Inferior parietal cortex (tissue), 1 donor: ENCODE data around the gene TXNL1.
"Not testable (repeated sequence)": the region's sequence is repeated elsewhere in the genome, so short reads cannot be mapped to it uniquely, and the experiment has no call there.

Experiments
- DNase-seq: peaks from one replicate; pipeline ENCODE4 v3.0.0-alpha.2; 2016; ENCODE audit errors: extremely low spot score

The TXNL1 gene

DNA sequence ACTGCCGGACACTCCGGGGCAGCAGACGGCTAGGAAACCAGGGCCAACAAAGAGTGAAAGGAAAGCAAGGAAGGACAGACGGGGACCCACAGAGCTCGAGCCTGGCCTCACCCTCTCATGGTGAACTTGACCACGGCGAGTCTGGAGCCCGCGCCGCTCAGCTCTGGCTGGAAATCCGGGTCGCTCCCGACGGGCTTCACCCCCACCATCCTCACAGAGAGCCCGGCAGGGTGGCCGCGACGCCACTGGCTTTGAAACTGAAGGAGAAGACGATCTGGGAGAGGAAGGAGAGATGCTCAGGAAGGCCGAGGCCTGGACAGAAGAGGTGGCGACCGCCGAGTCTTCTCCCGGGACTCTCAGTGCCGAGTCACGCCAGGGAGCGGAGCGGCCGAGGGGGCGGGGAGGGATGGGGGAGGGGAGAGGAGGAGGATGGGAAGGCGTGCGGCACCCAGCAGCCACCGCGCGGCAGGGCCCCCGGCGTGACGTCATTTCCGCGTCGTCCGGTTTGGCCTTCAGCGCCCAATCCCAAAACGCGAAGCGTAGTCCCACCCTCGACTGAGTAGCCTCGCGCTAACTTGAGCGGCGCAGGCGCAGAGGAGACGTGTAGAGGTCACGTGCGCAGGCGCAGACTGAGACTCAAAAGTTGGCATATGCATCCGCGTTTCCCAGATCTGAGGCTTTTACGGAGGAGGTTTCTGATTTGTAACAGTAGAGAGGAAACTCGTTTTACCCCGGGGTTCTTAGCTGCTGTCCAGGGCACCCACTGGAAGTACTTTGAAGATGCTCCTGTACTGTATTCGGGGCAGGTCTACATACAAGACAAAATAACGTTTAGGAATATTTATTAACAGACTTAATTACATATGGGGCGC is at the start of gene TXNL1:
Gene TXNL1, minus strand, starts transcription at position 361 of the 872 bp plus-strand sequence. Its CDS starts 152 bp downstream, at position 209.
- DNase-seq, result peak; percentile 99

DNA sequence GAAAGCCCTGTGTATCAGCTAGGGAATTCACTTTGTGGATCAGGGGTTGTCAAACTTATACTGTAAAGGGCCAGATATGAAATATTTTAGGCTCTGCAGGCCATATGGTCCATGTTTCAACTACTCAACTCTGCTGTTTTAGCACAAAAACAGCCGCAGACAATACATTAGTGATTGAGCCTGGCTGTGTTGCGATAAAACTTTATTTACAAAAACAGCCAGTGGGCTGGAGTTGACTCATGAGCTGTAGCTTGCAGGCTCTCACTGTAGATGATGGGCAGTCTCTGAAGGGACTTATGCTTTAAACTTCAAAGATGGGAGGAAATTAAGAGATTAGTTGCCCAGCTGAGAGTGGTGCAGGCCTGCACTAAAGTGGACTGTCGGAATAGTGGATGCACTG is 45.9 kb upstream of the TXNL1 start:
- DNase-seq, result no peak

DNA sequence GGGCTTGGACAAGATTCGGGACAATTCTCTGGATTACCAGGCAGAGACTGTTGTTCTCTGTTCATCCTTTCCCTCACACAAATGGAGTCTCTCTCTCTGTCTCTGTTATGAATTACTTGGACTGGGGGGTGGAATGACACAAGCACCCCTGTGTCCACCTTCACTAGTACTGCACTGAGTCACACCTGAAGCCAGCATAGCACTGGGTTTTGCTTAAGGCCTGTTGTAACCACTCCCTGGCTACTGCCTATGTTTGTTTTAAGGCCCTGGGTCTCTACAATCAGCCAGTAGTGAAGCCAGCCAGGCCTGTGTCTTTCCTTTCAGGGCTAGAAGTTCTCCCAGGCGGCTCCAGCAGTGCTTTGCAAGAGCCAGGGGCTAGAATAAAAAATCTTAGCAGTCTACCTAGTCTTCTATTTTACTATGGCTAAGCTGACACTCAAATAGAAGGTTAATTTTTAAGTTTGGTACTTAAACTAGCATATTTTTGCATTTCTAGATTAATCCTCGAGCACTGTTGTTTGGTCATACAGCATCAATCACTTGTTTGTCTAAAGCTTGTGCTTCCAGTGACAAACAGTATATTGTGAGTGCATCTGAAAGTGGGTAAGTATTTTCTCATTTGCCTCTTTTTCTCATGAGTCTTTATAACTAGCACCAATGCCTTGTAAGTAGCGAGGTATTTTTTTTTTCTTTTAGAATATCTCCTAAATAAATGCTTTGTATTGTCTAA is 40.6 kb upstream of the TXNL1 start:
- peak; percentile 33 for DNase-seq

DNA sequence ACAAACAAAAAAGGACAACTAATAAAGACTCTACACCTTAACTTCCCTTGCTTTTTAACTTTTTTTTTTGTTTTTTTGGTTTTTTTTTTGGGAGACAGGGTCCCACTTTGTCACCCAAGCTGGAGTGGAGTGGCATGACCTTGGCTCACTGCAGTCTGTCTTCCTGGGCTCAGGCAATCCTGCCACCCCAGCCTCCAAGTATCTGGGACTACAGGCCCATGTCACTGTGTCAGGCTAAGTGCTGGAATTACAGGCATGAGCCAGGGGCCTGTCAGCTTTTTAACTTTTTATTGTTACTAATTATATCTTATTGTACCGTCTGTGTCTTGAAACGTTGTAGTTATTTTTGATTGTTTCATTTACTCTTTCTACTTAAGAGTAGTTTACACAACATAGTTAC is 38.2 kb upstream of the TXNL1 start:
- no peak for DNase-seq

DNA sequence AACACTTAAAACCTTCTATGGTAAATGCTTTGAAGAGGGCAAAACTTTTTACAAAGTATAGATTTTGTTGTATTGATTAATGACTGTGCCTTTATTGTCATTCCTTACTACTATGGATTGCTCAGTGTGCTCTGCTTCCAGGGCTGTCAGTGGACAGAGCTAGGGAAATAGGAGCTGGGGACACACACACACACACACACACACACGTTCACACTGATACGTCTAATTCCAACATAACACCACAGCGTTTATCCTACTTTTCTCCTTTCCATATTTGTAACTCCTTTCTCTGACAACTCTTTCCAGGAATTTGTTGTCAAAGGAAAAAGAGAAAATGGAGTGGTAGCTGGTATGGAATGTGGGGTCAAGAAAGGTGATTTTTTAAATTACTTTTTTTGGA is 34.6 kb upstream of the TXNL1 start:
- DNase-seq, result no peak

DNA sequence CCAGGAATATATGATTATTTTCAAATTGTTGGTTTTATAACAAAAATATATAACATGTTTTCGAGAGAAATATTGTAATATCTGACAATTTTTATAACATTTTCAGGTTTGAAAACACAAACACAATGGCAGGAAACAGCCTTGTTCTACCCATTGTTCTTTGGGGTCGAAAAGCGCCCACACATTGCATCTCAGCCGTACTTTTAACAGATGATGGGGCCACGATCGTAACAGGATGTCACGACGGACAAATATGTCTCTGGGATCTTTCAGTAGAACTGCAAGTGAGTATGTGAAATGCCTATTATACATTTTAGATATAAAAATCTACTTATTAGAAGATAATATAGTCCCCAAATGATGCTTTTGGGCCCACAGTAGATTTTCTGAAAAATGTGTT is 34.0 kb upstream of the TXNL1 start:
- no peak for DNase-seq

DNA sequence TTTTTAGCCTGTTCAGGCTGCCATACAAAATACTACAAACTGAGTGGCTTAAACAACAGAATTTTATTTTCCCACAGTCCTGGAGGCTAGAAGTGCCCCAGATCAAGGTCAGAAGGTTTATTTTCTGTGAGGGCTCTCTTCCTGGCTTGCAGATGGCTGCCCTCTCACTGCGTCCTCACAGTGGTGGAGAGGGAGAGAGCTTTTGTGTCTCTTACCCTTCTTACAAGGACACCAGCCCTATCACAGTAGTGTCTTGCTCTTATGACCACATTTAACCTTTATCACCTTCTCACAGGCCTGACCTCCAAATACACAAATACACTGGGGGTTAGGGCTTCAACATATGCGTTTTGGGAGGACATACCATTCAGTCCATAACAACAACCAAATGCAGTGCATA is 24.5 kb upstream of the TXNL1 start:
- DNase-seq, result no peak

DNA sequence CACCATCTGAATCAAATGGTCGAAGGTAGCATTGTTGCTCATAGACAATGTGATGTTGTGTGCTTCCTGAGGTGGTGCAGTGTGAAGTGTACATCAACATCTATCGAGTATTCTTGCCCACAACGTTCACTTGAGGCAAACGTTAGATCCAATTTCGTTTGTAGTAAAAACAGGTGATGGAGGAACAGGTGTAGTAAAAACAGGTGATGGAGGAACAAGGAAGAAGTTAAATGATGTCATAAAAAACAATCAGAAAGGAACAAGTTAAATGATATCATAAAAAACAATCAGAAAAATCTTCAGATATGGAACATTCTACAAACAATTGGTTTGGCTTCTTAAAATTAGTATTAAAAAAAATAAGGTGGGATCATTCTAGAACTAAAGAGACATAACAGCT is 24.1 kb upstream of the TXNL1 start:
- DNase-seq, result no peak

DNA sequence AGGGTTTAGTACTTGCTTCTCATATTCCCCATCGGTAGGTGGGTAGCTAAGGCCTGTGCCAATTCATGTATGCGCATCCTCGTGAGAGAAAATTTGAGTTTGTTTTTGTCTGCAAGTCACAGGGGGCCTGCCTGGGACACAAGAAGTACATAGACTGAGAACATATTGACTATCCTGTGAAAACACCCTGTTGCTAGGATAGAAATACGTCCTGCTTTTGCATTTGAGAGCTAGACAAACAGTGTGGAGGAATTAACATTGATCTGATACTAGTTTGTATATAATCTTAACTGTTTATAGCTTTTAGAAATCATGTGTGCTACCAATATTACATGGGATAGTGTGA is 23.6 kb upstream of the TXNL1 start:
- no peak for DNase-seq

DNA sequence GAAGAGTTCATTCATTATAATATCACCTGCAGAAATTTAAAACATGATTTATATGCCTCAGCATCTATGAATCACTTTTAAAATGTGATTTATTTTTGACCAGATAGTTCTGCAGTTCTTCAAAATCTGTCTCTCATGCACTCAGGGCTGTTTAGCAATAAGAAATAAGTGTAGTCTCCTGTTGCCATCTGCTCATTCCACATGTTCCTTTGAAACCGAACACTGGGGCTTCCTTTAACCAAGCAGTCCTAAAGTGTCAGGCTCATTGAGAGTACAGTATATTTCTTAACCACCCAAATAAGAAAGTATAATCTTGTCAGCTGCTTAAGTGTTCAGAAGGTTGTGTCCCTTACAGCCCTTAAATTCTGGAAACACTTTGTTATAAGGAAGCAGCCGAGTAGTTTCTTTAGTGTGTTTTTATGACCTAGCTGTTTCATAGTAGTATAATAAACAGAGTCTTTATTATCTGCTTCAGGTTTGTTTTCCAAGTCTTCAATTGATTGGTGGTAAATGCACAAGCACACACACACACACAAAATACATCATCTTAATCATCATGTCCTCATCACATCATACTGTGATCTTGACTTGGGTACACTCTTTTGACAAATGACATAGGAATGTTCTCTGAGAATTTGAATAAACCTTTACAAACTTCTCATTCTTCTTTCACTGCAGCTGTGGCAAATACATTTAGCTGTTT is 23.1 kb upstream of the TXNL1 start:
- no peak for DNase-seq

DNA sequence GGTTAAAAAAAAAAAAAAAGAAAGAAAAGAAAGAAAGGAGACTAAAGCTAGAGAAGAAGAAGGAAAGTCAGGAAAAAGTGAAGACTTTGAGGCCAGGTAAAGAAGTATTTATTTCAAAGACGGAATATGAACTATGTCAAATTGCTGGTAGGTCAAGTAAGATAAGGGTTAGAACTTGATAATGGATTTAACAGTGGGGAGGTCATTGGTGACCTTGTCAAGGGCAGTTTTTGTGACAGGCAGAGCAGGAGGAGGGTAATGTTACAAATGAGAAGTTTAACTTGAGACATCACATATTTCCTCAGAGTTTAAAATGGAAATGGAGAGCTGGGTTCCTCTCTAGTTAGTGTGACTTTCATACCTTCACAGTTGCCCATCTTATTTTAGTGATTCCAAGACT is 22.3 kb upstream of the TXNL1 start:
- DNase-seq, result no peak

DNA sequence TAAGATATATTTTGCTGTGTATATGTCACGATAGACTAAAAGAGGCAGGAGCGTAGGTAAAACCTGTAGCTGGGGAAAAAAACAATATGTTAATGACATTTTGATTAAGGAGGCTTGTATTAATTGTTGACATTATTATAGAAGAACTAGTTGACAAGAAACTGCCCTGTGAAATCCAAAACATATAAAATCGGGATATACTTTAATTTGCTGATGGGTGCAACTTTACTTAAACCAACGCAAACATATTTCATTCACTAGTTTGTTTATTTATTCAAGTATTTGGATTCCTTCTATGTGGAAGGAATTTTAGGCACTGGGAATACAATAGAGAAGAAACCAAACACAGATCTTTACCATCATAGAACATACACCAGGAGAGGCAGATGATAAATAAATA is 20.7 kb upstream of the TXNL1 start:
- no peak for DNase-seq

DNA sequence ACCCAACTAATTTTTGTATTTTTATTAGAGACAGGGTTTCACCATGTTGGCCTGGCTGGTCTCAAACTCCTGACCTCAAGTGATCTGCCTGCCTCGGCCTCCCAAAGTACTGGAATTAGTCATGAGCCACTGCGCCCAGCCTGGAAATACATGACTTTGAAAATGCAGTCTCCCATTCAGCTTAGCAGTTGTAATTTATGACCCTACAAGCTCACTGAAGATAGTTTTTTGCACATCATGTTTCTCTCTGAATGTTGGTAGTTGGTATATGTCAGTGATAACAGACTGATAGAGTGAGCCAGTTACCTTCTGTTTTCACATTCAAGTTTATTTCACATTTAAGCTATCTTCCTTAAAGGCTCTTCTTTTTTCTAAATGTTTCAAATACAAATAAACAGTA is 19.9 kb upstream of the TXNL1 start:
- no peak for DNase-seq

DNA sequence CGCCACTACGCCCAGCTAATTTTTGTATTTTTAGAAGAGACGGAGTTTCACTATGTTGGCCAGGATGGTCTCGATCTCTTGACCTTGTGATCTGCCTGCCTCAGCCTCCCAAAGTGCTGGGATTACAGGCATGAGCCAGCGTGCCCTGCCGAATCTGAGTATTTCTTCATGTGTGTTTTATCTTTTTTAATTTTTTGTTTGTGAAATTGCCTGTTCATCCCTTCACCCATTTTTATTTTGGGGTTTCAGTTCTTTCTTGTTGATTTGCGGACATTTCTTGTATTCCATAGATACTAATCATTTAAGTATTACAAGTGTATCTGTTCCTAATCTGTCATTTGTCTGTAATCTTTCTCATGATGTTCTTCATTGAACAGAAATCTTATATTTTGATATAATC is 15.9 kb upstream of the TXNL1 start:
- not testable (repeated sequence) for DNase-seq

DNA sequence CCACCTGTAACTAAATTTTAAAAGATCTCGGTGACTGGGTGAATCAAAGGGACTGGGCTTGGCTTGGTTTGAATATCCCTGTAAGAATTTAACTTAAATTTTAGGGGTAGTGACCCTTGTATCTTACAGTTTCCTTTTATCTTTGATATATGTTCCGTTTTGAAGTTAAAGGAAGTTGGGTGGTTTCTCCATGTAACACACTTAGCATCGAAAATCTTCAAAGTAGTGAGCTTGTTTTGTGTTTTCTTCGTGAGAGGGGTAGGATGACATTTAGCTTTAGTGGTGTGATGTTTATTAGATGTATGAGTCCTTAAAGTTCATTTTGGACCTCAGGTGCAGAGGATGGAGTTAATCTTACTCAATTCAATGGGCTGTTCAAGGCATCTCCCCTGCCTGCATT is 14.4 kb upstream of the TXNL1 start:
- DNase-seq, result no peak

DNA sequence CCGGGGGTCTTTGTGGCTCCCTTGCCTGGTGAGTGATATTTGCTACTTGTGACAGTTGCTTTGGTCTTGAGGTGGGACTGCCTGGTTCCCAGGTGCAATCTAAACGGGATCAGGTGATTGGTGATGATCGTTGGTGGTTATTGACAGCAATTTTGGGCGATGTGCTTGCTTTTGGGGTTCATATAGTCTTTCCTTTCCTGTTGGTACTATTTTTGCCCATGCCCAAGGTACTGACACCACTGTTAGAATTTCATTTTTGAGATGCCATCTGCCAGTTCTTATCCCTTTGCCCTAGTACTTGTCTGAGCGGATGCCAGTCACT is 13.3 kb upstream of the TXNL1 start:
- no peak for DNase-seq

DNA sequence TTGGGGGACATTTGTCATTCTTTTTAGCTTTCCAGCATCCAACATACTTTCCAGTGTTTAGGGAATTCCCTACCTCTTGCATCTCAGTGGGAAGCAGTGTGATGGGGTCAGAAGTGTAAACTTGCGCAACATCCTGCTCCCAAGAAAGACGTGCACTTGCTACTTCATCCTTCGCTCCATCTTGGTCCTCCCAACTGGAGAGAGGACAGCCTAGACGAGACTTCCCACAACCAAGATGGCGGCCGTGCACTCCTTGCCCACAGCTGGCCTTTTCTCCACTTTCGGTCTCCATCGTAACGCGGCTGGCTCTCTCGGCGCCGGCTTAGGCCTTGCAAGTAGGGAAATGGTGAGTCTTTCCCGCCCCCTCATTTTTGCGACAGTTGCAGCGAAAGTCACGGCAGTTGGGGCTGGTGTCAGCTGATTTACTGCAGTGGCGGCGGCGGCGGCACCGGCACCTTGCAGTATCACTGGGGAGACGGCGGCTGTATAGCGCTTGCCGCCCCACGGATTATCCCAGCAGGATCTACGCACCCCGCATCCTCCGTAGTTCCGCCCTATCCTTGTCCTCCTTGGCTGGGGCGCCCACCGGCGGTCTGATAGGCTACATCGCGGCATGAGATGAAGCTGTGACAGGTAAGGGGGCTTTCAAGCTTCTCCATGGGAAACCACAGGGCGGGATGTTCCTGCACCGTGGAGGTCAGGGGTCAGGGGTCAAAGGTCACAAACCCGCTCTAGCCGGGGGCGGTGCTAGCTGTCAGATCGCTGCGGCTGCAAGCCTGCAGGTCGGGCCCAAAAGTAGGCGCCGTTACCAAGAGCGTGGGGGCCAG is 12.8 kb upstream of the TXNL1 start, which contains the start of gene WDR7:
Gene WDR7, plus strand, starts transcription at position 416 of the 827 bp plus-strand sequence. CDS start 21,157 bp downstream, outside the sequence.
- peak; percentile 97 for DNase-seq

DNA sequence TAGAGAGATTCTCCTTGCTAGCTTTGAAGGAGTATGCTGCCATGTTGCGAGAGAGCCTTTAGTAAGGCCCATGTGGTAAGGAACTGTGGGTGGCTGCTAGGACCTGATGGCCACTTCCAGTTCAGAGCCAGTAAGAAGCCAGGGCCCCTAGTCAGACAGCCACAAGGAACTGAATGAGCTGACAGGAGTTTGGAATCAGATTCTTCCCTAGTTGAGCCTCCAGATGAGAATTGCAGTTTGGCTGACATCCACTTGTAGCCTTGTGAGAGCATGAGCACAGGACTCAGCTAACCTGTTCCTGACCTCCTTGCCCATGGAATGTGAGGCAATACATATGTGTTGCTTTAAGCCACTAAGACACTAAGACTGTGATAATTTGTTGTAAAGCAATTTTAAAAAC is 11.6 kb upstream of the TXNL1 start:
- DNase-seq, result no peak

DNA sequence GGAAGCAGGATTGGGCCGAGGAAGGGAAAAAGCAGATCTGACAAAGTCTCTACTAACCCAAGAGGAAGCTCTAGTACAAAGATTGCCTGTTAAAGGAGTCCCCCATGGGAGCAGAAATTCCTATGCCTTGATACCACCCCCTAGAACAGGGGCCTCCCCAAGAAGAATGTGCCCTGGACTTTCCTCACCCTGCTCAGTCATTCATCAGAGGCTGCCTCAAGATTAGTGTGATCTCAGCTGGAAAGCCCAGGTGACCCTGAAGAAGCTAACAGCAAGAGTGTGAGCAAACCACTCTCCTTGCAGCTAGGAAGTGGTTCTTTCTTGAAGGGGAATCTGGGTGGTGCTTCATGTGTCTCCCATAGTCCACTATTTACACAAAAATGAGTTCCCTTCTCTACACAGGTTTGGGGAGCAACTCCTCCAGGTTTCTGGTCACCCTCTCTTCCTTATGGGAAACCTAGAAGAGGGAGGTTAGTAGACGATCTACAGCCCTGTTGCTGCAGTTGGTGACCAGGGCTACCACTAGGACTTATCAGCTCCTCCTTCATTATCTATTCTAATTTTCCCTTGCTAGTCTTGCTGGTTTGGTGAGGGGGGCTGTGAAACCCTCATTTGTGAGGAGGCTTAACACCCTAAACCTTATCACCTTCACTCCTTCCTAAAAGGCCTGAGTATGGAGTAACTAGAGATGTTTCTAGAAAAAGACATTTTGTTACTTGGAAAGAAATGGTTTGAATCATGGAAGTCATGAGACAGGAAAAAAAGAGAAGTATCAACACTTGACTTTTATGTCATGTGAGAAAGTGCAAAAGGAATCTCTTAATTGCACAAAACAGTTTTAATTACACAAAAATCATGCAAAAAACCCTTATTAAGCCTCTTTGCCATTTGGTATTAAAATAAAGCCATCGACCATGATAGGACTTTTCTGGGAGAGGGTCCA is 9.8 kb upstream of the TXNL1 start:
- DNase-seq, result no peak

DNA sequence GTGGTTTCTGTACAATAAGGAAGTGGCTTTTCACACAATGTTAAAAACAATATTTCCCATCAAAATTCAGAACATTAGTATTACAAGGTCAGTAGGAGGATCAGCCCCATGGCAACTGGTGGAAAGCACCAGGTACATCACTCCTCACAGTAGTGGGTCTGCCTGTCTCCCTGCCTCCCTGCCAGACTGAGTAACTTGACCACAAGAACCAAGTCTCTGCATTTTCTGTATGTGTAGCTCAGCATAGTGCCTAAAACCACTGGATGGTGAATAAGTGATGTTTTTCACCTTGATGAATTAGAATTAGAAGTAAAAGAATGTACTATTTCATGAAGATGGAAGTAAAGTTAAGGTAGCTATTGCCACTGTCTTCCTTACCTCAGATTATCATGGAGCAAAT is 8.7 kb upstream of the TXNL1 start:
- DNase-seq, result no peak
